Activated T-cell treated with anti-CD3 and anti-CD28 coated beads, Interleukin-2, amount 50 U/mL, for 24 hours (primary cell): Measurements from ENCODE around the gene NTRK2.

ENCODE experiments used
- DNase-seq: peaks from one replicate; pipeline ENCODE4 v3.0.0-alpha.2; 2020
- H3K27ac Mint-ChIP-seq: 2 replicates; pipeline ENCODE4 v1.8.0; 2020; ENCODE audit warnings: mild to moderate bottlenecking, mixed read lengths
- H3K27me3 Mint-ChIP-seq: 2 replicates; pipeline ENCODE4 v1.8.0; 2020; ENCODE audit warnings: mixed read lengths
- H3K36me3 Mint-ChIP-seq: 2 replicates; pipeline ENCODE4 v1.8.0; 2020; ENCODE audit warnings: low read depth, mixed read lengths
- H3K4me1 Mint-ChIP-seq: 2 replicates; pipeline ENCODE4 v1.8.0; 2020; ENCODE audit warnings: low read depth, mixed read lengths
- H3K4me3 Mint-ChIP-seq: 2 replicates; pipeline ENCODE4 v1.8.0; 2020; ENCODE audit warnings: mild to moderate bottlenecking, moderate library complexity, mixed read lengths
- H3K9me3 Mint-ChIP-seq: 2 replicates; pipeline ENCODE4 v1.8.0; 2020; ENCODE audit warnings: mixed read lengths

Gene NTRK2

DNA sequence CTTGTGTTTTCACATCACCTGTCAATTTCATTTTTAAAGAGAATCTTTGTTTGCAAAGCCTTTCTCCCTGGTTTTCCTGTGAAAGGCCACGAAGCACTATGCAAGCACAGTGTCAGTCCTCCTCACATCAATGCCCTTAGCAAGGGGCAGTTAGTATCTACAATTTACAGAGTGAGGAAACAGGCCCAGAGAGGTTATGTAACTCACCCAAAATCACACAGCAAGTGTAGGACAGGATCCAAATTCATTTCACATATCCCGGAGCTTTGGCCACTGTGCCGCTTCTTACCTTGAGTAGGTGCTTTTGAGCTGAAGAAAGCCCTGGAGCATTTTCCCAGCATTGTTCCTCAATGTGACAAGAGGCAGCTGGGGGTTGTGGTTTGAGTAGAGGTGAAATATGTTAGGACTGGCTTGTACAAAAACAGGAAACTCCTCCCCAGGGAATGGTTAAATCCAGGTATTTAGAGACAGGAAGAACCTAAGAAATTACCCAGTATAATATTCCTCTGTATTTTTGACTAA is 283.8 kb downstream of the NTRK2 start:
- no peak for DNase-seq
- Mint-ChIP-seq H3K27ac (no peak overlapping the region), H3K4me3 (no peak overlapping the region), H3K36me3 (no peaks in the 10 kb centered on the region), H3K27me3 (peaks cover 33% of the 10 kb centered on the region), H3K4me1 (no peaks in the 10 kb centered on the region), H3K9me3 (no peaks in the 10 kb centered on the region)

GRCh38 chr9:84953797-84954705 is 284.5 kb downstream of the NTRK2 start:
- no peaks in the 10 kb centered on the region for H3K36me3 Mint-ChIP-seq
- H3K9me3 Mint-ChIP-seq = no peaks in the 10 kb centered on the region
- peak; percentile 50 for DNase-seq
- H3K4me1 Mint-ChIP-seq = no peaks in the 10 kb centered on the region
- H3K27ac Mint-ChIP-seq = no peak overlapping the region
- H3K4me3 Mint-ChIP-seq = no peak overlapping the region
- peaks cover 29% of the 10 kb centered on the region for H3K27me3 Mint-ChIP-seq

DNA sequence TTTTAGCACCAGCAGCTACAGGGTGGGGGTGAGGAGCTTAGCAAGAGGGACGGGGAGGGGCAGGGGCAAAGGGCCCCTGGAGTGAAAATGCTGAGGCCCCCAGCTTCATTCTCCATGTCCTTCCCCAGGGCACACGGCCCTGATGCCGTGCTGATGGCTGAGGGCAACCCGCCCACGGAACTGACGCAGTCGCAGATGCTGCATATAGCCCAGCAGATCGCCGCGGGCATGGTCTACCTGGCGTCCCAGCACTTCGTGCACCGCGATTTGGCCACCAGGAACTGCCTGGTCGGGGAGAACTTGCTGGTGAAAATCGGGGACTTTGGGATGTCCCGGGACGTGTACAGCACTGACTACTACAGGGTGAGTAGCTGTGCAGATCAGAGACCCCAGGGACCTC is 285.6 kb downstream of the NTRK2 start:
- Mint-ChIP-seq H3K9me3 (no peaks in the 10 kb centered on the region), H3K4me1 (no peaks in the 10 kb centered on the region), H3K4me3 (no peak overlapping the region), H3K36me3 (no peaks in the 10 kb centered on the region), H3K27me3 (peaks cover 27% of the 10 kb centered on the region), H3K27ac (no peak overlapping the region)
- no peak for DNase-seq

GRCh38 chr9:84955971-84956370 is 286.4 kb downstream of the NTRK2 start:
- Mint-ChIP-seq H3K27ac (no peak overlapping the region), H3K4me3 (no peak overlapping the region), H3K36me3 (no peaks in the 10 kb centered on the region), H3K27me3 (peaks cover 27% of the 10 kb centered on the region), H3K4me1 (no peaks in the 10 kb centered on the region), H3K9me3 (no peaks in the 10 kb centered on the region)
- DNase-seq = no peak

- Mint-ChIP-seq H3K4me3 (no peak overlapping the region), H3K27me3 (peaks cover 19% of the 10 kb centered on the region), H3K4me1 (no peaks in the 10 kb centered on the region), H3K9me3 (no peaks in the 10 kb centered on the region), H3K27ac (no peak overlapping the region), H3K36me3 (no peaks in the 10 kb centered on the region)
- DNase-seq = no peak
These were observed 289.8 kb downstream of the NTRK2 start for GRCh38 chr9:84959339-84959738.

DNA sequence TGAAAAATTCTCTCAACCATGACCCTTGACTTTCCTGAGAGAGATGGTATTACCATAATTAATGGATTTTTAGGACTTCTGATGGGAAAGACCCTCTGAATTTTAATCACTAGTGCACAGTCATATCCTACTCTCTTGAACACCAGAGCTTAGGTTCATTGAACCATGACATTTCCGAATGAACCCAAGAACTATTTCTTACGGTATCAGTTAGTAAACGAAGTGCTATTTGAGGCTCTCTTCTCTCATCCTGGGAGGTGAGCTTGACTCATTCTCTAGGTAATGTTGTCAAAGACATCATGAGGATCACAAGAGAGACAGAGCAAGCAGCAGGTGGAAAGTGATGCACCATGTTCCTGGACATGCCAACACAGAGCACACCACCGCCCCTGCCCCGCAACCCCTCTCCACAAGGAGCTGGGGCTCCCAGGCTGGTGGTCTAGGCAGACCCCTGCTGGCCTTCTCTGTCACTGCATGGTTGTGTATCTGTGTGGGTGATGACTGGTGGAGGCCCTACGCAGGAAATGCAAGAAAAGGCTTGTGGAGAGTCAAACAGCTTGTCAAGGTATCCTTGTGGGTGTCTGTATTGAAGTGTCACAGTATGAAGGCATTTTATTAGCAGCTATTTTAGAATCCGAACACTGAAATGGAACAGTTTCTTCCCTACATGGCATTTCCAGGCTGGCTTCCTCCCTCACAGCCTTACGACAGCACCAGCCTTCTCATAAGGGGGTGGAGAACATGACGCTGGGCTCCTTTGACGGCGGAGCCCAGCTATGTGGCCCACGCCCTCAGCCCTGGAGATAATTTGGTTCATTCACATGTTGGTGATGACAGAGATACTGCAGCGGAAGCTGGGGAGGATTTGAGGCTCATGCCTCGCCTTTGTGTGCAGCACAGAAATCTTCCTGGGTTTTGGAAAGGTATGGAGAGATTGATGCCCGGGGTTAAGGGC is 297.6 kb downstream of the NTRK2 start:
- no peaks in the 10 kb centered on the region for H3K9me3 Mint-ChIP-seq
- no peak for DNase-seq
- H3K4me3 Mint-ChIP-seq = no peak overlapping the region
- peaks cover 8% of the 10 kb centered on the region for H3K27me3 Mint-ChIP-seq
- H3K27ac Mint-ChIP-seq = no peak overlapping the region
- H3K36me3 Mint-ChIP-seq = no peaks in the 10 kb centered on the region
- H3K4me1 Mint-ChIP-seq = no peaks in the 10 kb centered on the region

DNA sequence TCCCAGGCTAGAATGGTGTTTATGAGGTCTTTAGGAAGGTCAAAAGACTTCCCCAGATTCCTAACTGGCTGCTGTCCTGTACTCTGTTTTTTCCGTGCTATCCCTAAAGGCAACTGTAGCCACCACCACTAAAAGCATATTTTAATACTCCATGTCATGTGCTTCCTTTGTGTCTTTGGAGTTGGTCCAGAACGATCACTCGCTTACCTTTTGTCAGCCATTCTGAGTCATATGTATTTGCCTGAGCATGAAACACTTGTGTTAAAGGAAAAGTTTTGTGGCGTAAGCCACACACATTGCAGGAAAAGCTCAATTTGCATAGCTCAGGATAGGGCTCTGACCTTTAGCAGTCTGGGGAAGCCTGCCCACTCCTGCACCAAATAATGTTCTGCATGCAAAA is 299.6 kb downstream of the NTRK2 start:
- no peaks in the 10 kb centered on the region for H3K4me1 Mint-ChIP-seq
- H3K9me3 Mint-ChIP-seq = no peaks in the 10 kb centered on the region
- DNase-seq = no peak
- no peak overlapping the region for H3K4me3 Mint-ChIP-seq
- peaks cover 8% of the 10 kb centered on the region for H3K27me3 Mint-ChIP-seq
- H3K27ac Mint-ChIP-seq = no peak overlapping the region
- H3K36me3 Mint-ChIP-seq = no peaks in the 10 kb centered on the region

DNA sequence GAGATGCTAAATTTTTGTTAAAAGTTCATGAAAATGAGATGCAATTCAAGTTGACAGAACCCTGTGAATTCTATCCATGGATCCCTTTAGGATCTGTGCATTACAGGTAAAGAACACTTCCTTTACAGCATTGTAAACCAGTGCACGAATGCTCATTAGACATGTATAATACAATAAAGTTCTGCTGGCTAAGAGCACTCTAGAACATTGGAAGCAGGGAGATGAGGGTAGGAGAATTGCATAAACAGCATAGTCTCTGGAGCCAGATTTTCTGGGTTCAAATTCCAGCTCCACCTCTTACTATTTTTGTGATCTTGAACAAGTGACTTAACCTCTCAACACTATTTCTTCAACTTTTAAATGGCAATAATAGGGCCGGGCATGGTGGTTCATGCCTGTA is 300.2 kb downstream of the NTRK2 start:
- Mint-ChIP-seq H3K27me3 (peaks cover 5% of the 10 kb centered on the region), H3K9me3 (no peaks in the 10 kb centered on the region), H3K4me3 (no peak overlapping the region), H3K4me1 (no peaks in the 10 kb centered on the region), H3K27ac (no peak overlapping the region), H3K36me3 (no peaks in the 10 kb centered on the region)
- no peak for DNase-seq

DNA sequence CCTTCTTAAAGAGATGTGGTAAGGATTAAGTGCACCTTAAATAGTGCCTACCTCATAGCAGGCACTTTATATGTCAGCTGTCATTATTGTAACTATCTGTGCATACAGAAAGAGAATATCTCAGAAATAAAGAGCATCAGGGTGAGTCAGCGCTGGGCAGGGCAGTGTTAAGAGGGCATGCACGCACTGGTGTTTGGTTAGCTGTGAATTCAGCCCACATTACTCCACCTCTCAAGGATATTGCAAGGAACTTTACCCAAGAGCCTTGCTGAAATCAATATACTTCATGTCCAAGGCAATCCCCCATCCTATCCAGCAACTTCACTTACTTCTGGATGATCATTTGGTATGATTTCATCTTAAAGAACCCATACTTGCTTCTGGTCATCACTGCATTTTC is 300.9 kb downstream of the NTRK2 start:
- Mint-ChIP-seq H3K4me3 (no peak overlapping the region), H3K27me3 (peaks cover 5% of the 10 kb centered on the region), H3K36me3 (no peaks in the 10 kb centered on the region), H3K27ac (no peak overlapping the region), H3K4me1 (no peaks in the 10 kb centered on the region), H3K9me3 (no peaks in the 10 kb centered on the region)
- DNase-seq = no peak

GRCh38 chr9:84971571-84971970 is 302.0 kb downstream of the NTRK2 start:
- H3K27ac Mint-ChIP-seq = no peak overlapping the region
- DNase-seq = no peak
- H3K9me3 Mint-ChIP-seq = no peaks in the 10 kb centered on the region
- no peak overlapping the region for H3K4me3 Mint-ChIP-seq
- no peaks in the 10 kb centered on the region for H3K4me1 Mint-ChIP-seq
- peaks cover 5% of the 10 kb centered on the region for H3K27me3 Mint-ChIP-seq
- H3K36me3 Mint-ChIP-seq = no peaks in the 10 kb centered on the region

DNA sequence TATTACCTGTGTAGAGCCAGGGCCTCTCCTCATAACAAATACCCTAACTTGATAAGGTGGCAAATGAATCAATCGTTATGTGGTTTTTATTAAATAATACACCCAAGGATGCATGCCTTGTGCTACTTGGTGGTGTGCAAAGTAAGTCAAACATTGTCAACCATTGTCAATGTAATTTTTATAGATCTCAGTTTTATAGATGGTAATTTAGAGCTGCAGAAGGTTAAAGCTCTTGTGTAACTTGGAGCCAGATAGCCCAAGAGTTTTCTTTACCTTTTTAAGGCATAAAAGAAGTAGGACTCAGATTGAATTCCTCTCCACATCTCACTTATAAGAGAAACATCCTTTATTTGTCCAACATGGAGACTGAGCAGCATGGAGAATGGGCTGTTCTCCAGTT is 304.7 kb downstream of the NTRK2 start:
- no peaks in the 10 kb centered on the region for H3K9me3 Mint-ChIP-seq
- no peaks in the 10 kb centered on the region for H3K4me1 Mint-ChIP-seq
- DNase-seq = no peak

GRCh38 chr9:84974855-84975254 is 305.3 kb downstream of the NTRK2 start:
- no peak for DNase-seq
- Mint-ChIP-seq H3K36me3 (no peaks in the 10 kb centered on the region), H3K9me3 (no peaks in the 10 kb centered on the region), H3K4me3 (no peak overlapping the region), H3K4me1 (no peaks in the 10 kb centered on the region), H3K27ac (no peak overlapping the region), H3K27me3 (no peaks in the 10 kb centered on the region)

More for the DNA sequence above, 304.7 kb downstream of the NTRK2 start:
- no peaks in the 10 kb centered on the region for H3K27me3 Mint-ChIP-seq
- no peaks in the 10 kb centered on the region for H3K36me3 Mint-ChIP-seq
- no peak overlapping the region for H3K27ac Mint-ChIP-seq
- no peak overlapping the region for H3K4me3 Mint-ChIP-seq

GRCh38 chr9:84975926-84976325 is 306.4 kb downstream of the NTRK2 start:
- Mint-ChIP-seq H3K4me3 (no peak overlapping the region), H3K27me3 (no peaks in the 10 kb centered on the region), H3K4me1 (no peaks in the 10 kb centered on the region), H3K36me3 (no peaks in the 10 kb centered on the region), H3K9me3 (no peaks in the 10 kb centered on the region), H3K27ac (no peak overlapping the region)
- no peak for DNase-seq

GRCh38 chr9:84978661-84979060 is 309.1 kb downstream of the NTRK2 start:
- Mint-ChIP-seq H3K9me3 (no peaks in the 10 kb centered on the region), H3K4me3 (no peak overlapping the region), H3K27me3 (no peaks in the 10 kb centered on the region)

More at GRCh38 chr9:84978661-84979060, 309.1 kb downstream of the NTRK2 start:
- DNase-seq = no peak
- Mint-ChIP-seq H3K27ac (no peak overlapping the region), H3K4me1 (no peaks in the 10 kb centered on the region), H3K36me3 (no peaks in the 10 kb centered on the region)
